Ishikawa (cell line): ENCODE measurements around the gene ERC1.

Experiments used
- CEBPB ChIP-seq: IDR thresholded peaks from 2 replicates; pipeline ENCODE4 v1.6.1; 2012
- CREB1 ChIP-seq: IDR thresholded peaks from 2 replicates; pipeline ENCODE4 v1.6.1; 2012; ENCODE audit warnings: low read depth
- EGR1 ChIP-seq: IDR thresholded peaks from 2 replicates; pipeline ENCODE4 v1.6.1; 2012
- EP300 ChIP-seq: IDR thresholded peaks from 2 replicates; pipeline ENCODE4 v1.6.1; 2012; ENCODE audit warnings: borderline replicate concordance
- FOXM1 ChIP-seq: IDR thresholded peaks from 2 replicates; pipeline ENCODE4 v1.6.1; 2012; ENCODE audit warnings: low read depth, borderline replicate concordance
- NFIC ChIP-seq: IDR thresholded peaks from 2 replicates; pipeline ENCODE4 v1.6.1; 2012
- RAD21 ChIP-seq: IDR thresholded peaks from 2 replicates; pipeline ENCODE4 v1.6.1; 2012; ENCODE audit warnings: low read depth
- TAF1 ChIP-seq: IDR thresholded peaks from 2 replicates; pipeline ENCODE4 v1.6.1; 2012; ENCODE audit warnings: low read depth, mild to moderate bottlenecking
- TCF12 ChIP-seq: IDR thresholded peaks from 2 replicates; pipeline ENCODE4 v1.6.1; 2012; ENCODE audit warnings: low read depth
- TEAD4 ChIP-seq: IDR thresholded peaks from 2 replicates; pipeline ENCODE4 v1.6.1; 2012
- YY1 ChIP-seq: IDR thresholded peaks from 2 replicates; pipeline ENCODE4 v1.6.1; 2012; ENCODE audit warnings: low read depth
- ZBTB7A ChIP-seq: IDR thresholded peaks from 2 replicates; pipeline ENCODE4 v1.6.1; 2012; ENCODE audit warnings: low read depth
- TF ChIP-seq, protein P1 (sequence below): IDR thresholded peaks from 2 replicates; pipeline ENCODE4 v1.6.1; 2012
- TF ChIP-seq, protein P2 (sequence below): IDR thresholded peaks from 2 replicates; pipeline ENCODE4 v1.6.1; 2012; ENCODE audit warnings: low read depth, mild to moderate bottlenecking
- TF ChIP-seq, protein P3 (sequence below): IDR thresholded peaks from 2 replicates; pipeline ENCODE4 v1.6.1; 2012

ERC1 gene

DNA sequence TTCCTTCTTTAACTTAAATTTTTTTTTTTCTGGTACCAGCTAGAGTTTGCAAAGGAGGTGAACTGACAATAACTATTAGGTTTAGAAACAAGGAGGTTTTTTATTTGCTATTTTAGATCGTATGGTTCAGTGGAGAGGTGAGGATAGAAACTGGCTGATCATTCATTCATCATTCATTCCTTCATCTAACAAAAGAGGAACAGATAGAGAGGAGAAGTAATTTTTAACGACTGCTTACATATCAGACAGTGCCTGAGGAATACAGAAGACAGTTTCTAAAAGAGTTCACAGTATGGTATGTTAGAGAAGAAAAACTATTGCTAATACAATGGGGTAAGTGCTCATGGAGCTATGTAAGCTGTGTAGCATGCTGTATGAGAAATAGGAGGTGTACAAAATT, 111.1 kb downstream of the ERC1 start:
- TF ChIP-seq NFIC = no peak
- no peak for TF ChIP-seq TAF1
- TF ChIP-seq, protein P1, sequence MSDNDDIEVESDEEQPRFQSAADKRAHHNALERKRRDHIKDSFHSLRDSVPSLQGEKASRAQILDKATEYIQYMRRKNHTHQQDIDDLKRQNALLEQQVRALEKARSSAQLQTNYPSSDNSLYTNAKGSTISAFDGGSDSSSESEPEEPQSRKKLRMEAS = no peak
- TF ChIP-seq CEBPB = no peak
- TF ChIP-seq, protein P2, sequence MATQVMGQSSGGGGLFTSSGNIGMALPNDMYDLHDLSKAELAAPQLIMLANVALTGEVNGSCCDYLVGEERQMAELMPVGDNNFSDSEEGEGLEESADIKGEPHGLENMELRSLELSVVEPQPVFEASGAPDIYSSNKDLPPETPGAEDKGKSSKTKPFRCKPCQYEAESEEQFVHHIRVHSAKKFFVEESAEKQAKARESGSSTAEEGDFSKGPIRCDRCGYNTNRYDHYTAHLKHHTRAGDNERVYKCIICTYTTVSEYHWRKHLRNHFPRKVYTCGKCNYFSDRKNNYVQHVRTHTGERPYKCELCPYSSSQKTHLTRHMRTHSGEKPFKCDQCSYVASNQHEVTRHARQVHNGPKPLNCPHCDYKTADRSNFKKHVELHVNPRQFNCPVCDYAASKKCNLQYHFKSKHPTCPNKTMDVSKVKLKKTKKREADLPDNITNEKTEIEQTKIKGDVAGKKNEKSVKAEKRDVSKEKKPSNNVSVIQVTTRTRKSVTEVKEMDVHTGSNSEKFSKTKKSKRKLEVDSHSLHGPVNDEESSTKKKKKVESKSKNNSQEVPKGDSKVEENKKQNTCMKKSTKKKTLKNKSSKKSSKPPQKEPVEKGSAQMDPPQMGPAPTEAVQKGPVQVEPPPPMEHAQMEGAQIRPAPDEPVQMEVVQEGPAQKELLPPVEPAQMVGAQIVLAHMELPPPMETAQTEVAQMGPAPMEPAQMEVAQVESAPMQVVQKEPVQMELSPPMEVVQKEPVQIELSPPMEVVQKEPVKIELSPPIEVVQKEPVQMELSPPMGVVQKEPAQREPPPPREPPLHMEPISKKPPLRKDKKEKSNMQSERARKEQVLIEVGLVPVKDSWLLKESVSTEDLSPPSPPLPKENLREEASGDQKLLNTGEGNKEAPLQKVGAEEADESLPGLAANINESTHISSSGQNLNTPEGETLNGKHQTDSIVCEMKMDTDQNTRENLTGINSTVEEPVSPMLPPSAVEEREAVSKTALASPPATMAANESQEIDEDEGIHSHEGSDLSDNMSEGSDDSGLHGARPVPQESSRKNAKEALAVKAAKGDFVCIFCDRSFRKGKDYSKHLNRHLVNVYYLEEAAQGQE = no peak
- TF ChIP-seq, protein P3, sequence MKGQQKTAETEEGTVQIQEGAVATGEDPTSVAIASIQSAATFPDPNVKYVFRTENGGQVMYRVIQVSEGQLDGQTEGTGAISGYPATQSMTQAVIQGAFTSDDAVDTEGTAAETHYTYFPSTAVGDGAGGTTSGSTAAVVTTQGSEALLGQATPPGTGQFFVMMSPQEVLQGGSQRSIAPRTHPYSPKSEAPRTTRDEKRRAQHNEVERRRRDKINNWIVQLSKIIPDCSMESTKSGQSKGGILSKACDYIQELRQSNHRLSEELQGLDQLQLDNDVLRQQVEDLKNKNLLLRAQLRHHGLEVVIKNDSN = no peak
- no peak for TF ChIP-seq EGR1
- TF ChIP-seq TEAD4 = no peak
- no peak for TF ChIP-seq YY1
- TF ChIP-seq RAD21 = no peak
- no peak for TF ChIP-seq FOXM1
- TF ChIP-seq EP300 = no peak
- no peak for TF ChIP-seq ZBTB7A
- no peak for TF ChIP-seq CREB1
- no peak for TF ChIP-seq TCF12

DNA sequence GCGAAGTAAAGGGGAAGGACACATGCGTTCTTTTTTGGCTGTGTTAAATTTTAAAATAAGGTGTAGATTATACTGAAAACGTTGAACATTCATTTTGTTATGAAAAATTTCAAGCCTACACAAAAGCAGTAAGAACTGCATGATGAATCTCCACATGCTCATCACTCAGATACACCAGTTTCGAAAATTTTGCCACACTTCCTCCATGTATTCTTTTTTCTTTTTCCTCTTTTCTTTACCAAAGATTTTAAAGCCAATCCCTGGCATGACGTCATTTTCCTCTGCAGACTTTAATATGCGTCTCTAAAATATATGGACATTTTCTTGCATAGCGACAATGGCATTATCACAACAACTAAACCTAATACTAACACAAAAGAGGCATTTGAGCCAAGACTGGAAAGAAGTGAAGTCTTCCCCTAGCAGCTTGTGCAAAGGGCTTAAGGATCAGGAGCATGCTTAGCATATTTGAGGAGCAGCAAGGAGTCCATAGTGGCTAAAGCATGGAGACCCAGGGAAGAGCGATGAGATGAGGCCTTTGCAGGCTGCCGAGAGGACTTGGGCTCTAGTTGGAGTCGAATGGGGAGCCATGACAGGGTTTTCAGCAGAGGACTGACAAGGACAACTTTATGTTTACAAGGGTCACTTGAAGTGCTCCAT, 111.9 kb downstream of the ERC1 start:
- TF ChIP-seq CEBPB = no peak
- TF ChIP-seq, protein P1 = no peak
- TF ChIP-seq, protein P3 = no peak

DNA sequence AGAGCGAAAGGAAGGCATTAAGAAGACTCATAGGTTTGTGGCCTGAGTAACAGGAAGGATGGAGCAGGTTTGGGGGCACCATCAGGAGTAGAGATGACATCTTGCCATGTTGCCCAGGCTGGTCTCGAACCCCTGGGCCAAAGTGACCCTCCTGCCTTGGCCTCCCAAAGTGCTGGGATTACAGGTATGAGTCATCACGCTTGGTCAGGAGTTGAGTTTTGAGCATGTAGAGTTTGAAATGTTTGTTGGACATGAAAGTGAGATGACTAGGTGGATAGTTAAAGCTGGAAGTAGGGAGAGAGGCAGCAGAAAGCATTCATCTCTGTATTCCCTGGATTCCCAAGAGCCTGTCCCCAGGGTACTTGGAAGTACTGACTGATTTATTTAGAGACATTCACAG, 112.6 kb downstream of the ERC1 start:
- TF ChIP-seq EGR1 (no peak), TCF12 (no peak), TEAD4 (no peak), TAF1 (no peak), FOXM1 (no peak), CREB1 (no peak), RAD21 (no peak), ZBTB7A (no peak), CEBPB (no peak), NFIC (no peak), EP300 (no peak), YY1 (no peak)
- TF ChIP-seq, protein P2 = no peak
- TF ChIP-seq, protein P3 = no peak
- TF ChIP-seq, protein P1 = no peak

DNA sequence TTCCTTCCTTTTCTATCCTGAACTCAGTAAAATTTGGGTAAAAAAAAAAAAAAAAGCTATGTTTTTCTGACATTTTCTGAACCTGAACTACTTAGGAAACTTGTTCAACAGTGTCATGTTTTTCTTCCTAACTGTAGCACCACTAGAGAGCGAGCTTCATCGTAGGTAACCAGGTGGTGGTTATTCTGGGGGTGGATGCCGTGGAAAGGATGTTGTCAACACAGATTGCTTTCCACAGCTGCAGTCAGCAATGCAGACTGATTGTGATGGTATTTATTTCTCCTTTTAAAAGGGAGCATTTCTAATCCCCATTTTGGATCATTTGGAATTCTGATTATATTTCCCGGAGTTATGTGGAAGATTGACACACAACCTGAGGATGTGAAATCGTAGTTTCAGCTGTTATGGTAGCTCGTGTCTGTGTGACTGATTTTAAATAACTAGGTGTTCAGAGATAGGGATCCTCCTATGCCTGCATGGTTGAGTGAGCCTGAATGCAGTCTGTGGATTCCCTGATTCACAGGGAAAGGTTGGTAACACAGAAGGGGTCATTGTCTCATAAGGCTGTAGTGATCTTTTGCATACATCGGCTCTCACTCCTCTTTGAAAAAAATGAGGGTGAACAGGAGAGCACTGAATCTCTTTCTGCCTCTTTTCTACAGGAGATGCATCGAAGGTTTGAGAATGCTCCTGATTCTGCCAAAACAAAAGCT, 113.2 kb downstream of the ERC1 start:
- TF ChIP-seq CREB1 (no peak), ZBTB7A (no peak), TAF1 (no peak), EGR1 (no peak), YY1 (no peak), RAD21 (no peak), TEAD4 (no peak), FOXM1 (no peak), NFIC (no peak), TCF12 (no peak), CEBPB (no peak), EP300 (no peak)
- TF ChIP-seq, protein P3 = no peak
- TF ChIP-seq, protein P2 = no peak
- TF ChIP-seq, protein P1 = no peak
